ENCODE measurements around the gene CFAP61. TPM values are rescaled to one million over a fixed set of nuclear protein-coding genes. Genes with fewer than 3 reads are reported as not detected.
A peak's percentile ranks its signal among the peaks of the same experiment; 100 is the strongest.

The CFAP61 gene
- total and polyA plus RNA-seq, 3 experiments from 2014 or later, result not detected

GRCh38 chr20:20036756-20037155 lies 15.6 kb upstream of the CFAP61 start:
- Mint-ChIP-seq H3K4me1 (no peaks in the 10 kb centered on the region), H3K27ac (peak overlapping the region in 3 of 8 donors; percentile 32 to 86 (median 55)), H3K4me3 (no peak overlapping the region), H3K27me3 (no peaks in the 10 kb centered on the region), H3K36me3 (peaks cover 7 to 92% (median 23%) of the 10 kb centered on the region in 3 donors), H3K9me3 (no peaks in the 10 kb centered on the region)
- Histone ChIP-seq H3K4me3 (ENCODE audit: low read length) (no peak overlapping the region), H3K27ac (ENCODE audit: low read depth, low read length) (no peak overlapping the region), H3K36me3 (ENCODE audit: insufficient read depth, low read length) (peaks cover 75% of the 10 kb centered on the region), H3K4me1 (ENCODE audit: insufficient read depth, low read length) (no peaks in the 10 kb centered on the region), H3K27me3 (ENCODE audit: insufficient read depth, low read length, poor library complexity, severe bottlenecking) (no peaks in the 10 kb centered on the region), H3K9me3 (ENCODE audit: low read length) (no peaks in the 10 kb centered on the region)
- DNase-seq, result no peak
- POLR2A ChIA-PET, result no interaction called here
- CTCF ChIA-PET, result interaction anchor here (0.7 kb wide), 1 partner anchor 15 kb away, joined by 4 read pairs; the partner anchor contains the start of genes CFAP61 and CRNKL1

- Histone ChIP-seq H3K36me3 (ENCODE audit: insufficient read depth, low read length) (peaks cover 81% of the 10 kb centered on the region), H3K27ac (ENCODE audit: low read depth, low read length) (no peak overlapping the region), H3K9me3 (ENCODE audit: low read length) (no peaks in the 10 kb centered on the region), H3K27me3 (ENCODE audit: insufficient read depth, low read length, poor library complexity, severe bottlenecking) (no peaks in the 10 kb centered on the region), H3K4me3 (ENCODE audit: low read length) (no peak overlapping the region), H3K4me1 (ENCODE audit: insufficient read depth, low read length) (no peaks in the 10 kb centered on the region)
- no peak for DNase-seq
- Mint-ChIP-seq H3K9me3 (no peaks in the 10 kb centered on the region), H3K27ac (no peak overlapping the region), H3K36me3 (peaks cover 7 to 94% (median 23%) of the 10 kb centered on the region in 3 donors), H3K27me3 (no peaks in the 10 kb centered on the region), H3K4me1 (no peaks in the 10 kb centered on the region), H3K4me3 (no peak overlapping the region)
- ChIA-PET CTCF (no interaction called here), POLR2A (no interaction called here)
Observed at GRCh38 chr20:20037960-20038359, 14.4 kb upstream of the CFAP61 start.

GRCh38 chr20:20038586-20038985 lies 13.7 kb upstream of the CFAP61 start:
- Mint-ChIP-seq H3K4me3 (no peak overlapping the region), H3K27me3 (no peaks in the 10 kb centered on the region), H3K4me1 (no peaks in the 10 kb centered on the region), H3K27ac (no peak overlapping the region), H3K36me3 (peaks cover 7 to 96% (median 23%) of the 10 kb centered on the region in 3 donors), H3K9me3 (no peaks in the 10 kb centered on the region)
- no peak overlapping the region for H3K27ac ChIP-seq (ENCODE audit: low read depth, low read length)
- peaks cover 86% of the 10 kb centered on the region for H3K36me3 ChIP-seq (ENCODE audit: insufficient read depth, low read length)
- no peaks in the 10 kb centered on the region for H3K9me3 ChIP-seq (ENCODE audit: low read length)
- ChIA-PET CTCF (interaction anchor here (1.2 kb wide), 1 partner anchor 21 kb away, joined by 3 read pairs; the partner anchor contains the start of gene NAA20), POLR2A (no interaction called here)
- H3K4me3 ChIP-seq (ENCODE audit: low read length), result no peak overlapping the region
- no peak for DNase-seq
- no peaks in the 10 kb centered on the region for H3K4me1 ChIP-seq (ENCODE audit: insufficient read depth, low read length)
- H3K27me3 ChIP-seq (ENCODE audit: insufficient read depth, low read length, poor library complexity, severe bottlenecking), result no peaks in the 10 kb centered on the region

GRCh38 chr20:20039752-20040387 lies 12.5 kb upstream of the CFAP61 start:
- Mint-ChIP-seq H3K4me1 (peaks cover 0 to 5% (median 0%) of the 10 kb centered on the region in 3 donors), H3K36me3 (peaks cover 9 to 98% (median 28%) of the 10 kb centered on the region in 3 donors), H3K27ac (peak overlapping the region in 1 of 8 donors; percentile 58), H3K27me3 (no peaks in the 10 kb centered on the region), H3K9me3 (no peaks in the 10 kb centered on the region), H3K4me3 (no peak overlapping the region)
- ChIA-PET POLR2A (no interaction called here), CTCF (no interaction called here)
- no peak overlapping the region for H3K27ac ChIP-seq (ENCODE audit: low read depth, low read length)
- no peaks in the 10 kb centered on the region for H3K9me3 ChIP-seq (ENCODE audit: low read length)
- H3K27me3 ChIP-seq (ENCODE audit: insufficient read depth, low read length, poor library complexity, severe bottlenecking), result no peaks in the 10 kb centered on the region
- H3K4me3 ChIP-seq (ENCODE audit: low read length), result no peak overlapping the region
- no peak for DNase-seq
- H3K36me3 ChIP-seq (ENCODE audit: insufficient read depth, low read length), result peaks cover 86% of the 10 kb centered on the region
- no peaks in the 10 kb centered on the region for H3K4me1 ChIP-seq (ENCODE audit: insufficient read depth, low read length)

- no peak for DNase-seq
- no peaks in the 10 kb centered on the region for H3K9me3 ChIP-seq (ENCODE audit: low read length)
- CTCF ChIA-PET, result interaction anchor here (1.4 to 3.1 kb wide), 4 partner anchors 15 to 35 kb away, joined by 4 to 30 read pairs (median 4); partner anchors contain the start of gene NAA20
- Mint-ChIP-seq H3K27ac (peak overlapping the region; percentile 95 to 100 (median 98)), H3K4me3 (peak overlapping the region; percentile 98 to 100 (median 99)), H3K36me3 (peaks cover 5 to 52% (median 14%) of the 10 kb centered on the region in 3 donors), H3K9me3 (no peaks in the 10 kb centered on the region), H3K4me1 (peaks cover 27 to 46% (median 41%) of the 10 kb centered on the region in 3 donors), H3K27me3 (peaks cover 3 to 13% of the 10 kb centered on the region in 2 donors)
- peak overlapping the region; percentile 94 for H3K4me3 ChIP-seq (ENCODE audit: low read length)
- peaks cover 19% of the 10 kb centered on the region for H3K4me1 ChIP-seq (ENCODE audit: insufficient read depth, low read length)
- H3K36me3 ChIP-seq (ENCODE audit: insufficient read depth, low read length), result peaks cover 23% of the 10 kb centered on the region
- POLR2A ChIA-PET, result interaction anchor here (1.1 to 2.3 kb wide), 2 partner anchors 33 to 35 kb away, joined by 3 to 26 read pairs; partner anchors contain the start of gene NAA20
- H3K27ac ChIP-seq (ENCODE audit: low read depth, low read length), result peak overlapping the region; percentile 92
- H3K27me3 ChIP-seq (ENCODE audit: insufficient read depth, low read length, poor library complexity, severe bottlenecking), result no peaks in the 10 kb centered on the region
Observed at GRCh38 chr20:20051767-20052073, 612 bp upstream of the CFAP61 start.

- H3K9me3 ChIP-seq (ENCODE audit: low read length), result no peaks in the 10 kb centered on the region
- no peaks in the 10 kb centered on the region for H3K36me3 ChIP-seq (ENCODE audit: insufficient read depth, low read length)
- H3K27me3 ChIP-seq (ENCODE audit: insufficient read depth, low read length, poor library complexity, severe bottlenecking), result peaks cover 5% of the 10 kb centered on the region
- POLR2A ChIA-PET, result no interaction called here
- no peaks in the 10 kb centered on the region for H3K4me1 ChIP-seq (ENCODE audit: insufficient read depth, low read length)
- Mint-ChIP-seq H3K4me3 (no peak overlapping the region), H3K4me1 (no peaks in the 10 kb centered on the region), H3K36me3 (no peaks in the 10 kb centered on the region), H3K27me3 (peaks cover 8 to 42% of the 10 kb centered on the region in 2 donors), H3K27ac (peak overlapping the region in 1 of 8 donors; percentile 2), H3K9me3 (no peaks in the 10 kb centered on the region)
- H3K27ac ChIP-seq (ENCODE audit: low read depth, low read length), result no peak overlapping the region
- no peak overlapping the region for H3K4me3 ChIP-seq (ENCODE audit: low read length)
- CTCF ChIA-PET, result no interaction called here
- DNase-seq, result no peak
Observed at GRCh38 chr20:20060234-20060998, 8.1 kb downstream of the CFAP61 start.

- Mint-ChIP-seq H3K4me3 (no peak overlapping the region), H3K36me3 (no peaks in the 10 kb centered on the region), H3K9me3 (no peaks in the 10 kb centered on the region), H3K27me3 (peaks cover 6 to 28% of the 10 kb centered on the region in 2 donors), H3K27ac (no peak overlapping the region), H3K4me1 (no peaks in the 10 kb centered on the region)
- CTCF ChIA-PET, result interaction anchor here (1.6 kb wide), 1 partner anchor 12 kb away, joined by 3 read pairs; the partner anchor contains the start of genes CFAP61 and CRNKL1
- Histone ChIP-seq H3K9me3 (ENCODE audit: low read length) (no peaks in the 10 kb centered on the region), H3K27ac (ENCODE audit: low read depth, low read length) (no peak overlapping the region), H3K36me3 (ENCODE audit: insufficient read depth, low read length) (no peaks in the 10 kb centered on the region), H3K4me1 (ENCODE audit: insufficient read depth, low read length) (no peaks in the 10 kb centered on the region), H3K27me3 (ENCODE audit: insufficient read depth, low read length, poor library complexity, severe bottlenecking) (peaks cover 5% of the 10 kb centered on the region), H3K4me3 (ENCODE audit: low read length) (no peak overlapping the region)
- POLR2A ChIA-PET, result no interaction called here
- DNase-seq, result no peak
Observed at GRCh38 chr20:20063941-20064702, 11.8 kb downstream of the CFAP61 start.
